ENCODE data around the gene INPP5A. TPM values are rescaled to one million over a fixed set of nuclear protein-coding genes. Genes with fewer than 3 reads are reported as not detected.

INPP5A gene
- total RNA-seq, 4 donors from 2014 or later, result 31.2 to 51.8 (median 41.5) TPM

DNA sequence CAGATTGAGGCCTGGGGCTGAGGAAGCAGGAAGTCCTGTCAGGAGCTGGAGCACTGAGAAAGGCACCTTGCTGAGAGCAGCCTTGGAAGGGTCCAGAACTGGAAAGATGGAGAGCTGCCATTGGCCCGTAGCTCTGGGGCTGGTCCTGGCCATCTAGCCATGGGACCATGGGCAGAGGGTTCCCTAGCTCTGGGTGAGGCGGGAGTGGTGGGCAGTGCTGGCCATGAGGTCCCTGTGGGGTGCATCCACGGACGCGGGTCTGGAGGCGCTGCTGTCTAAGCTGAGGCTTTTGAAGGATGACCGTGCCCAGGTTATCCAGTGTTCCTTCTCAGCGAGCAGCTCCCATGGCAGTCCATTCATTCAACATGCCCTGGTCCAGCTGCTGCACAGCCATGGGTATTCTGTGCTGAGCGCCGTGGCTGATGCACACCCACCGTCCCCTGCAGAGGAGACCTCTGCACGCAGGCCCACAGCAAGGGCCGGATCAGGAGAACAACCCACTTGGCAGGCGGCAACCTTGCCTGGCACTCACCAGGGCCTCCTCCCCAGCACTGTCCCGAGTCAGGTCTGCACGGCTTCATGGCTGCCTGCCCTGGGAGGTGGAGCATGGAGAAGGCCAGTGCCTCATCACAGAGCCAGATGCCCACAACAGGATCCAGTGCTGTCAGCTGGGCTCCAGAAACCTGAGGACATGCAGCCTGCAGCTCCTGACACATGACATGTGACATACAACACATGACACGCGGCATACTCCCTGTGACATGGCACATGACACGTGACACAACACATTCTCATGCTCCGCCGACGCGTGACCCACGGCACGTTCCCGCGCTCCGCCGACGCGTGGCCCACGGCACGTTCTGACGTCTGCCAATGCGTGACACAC, 121.9 kb downstream of the INPP5A start:
- DNase-seq (ENCODE audit: low spot score in 2 of 2), result no peak
- intact Hi-C loops (cut with DNase I; ENCODE audit: low total_unique reads), result no loop called here
- TF ChIP-seq POLR2A (IDR thresholded peaks at IDR 0.05), result no peak
- TF ChIP-seq, protein P1, sequence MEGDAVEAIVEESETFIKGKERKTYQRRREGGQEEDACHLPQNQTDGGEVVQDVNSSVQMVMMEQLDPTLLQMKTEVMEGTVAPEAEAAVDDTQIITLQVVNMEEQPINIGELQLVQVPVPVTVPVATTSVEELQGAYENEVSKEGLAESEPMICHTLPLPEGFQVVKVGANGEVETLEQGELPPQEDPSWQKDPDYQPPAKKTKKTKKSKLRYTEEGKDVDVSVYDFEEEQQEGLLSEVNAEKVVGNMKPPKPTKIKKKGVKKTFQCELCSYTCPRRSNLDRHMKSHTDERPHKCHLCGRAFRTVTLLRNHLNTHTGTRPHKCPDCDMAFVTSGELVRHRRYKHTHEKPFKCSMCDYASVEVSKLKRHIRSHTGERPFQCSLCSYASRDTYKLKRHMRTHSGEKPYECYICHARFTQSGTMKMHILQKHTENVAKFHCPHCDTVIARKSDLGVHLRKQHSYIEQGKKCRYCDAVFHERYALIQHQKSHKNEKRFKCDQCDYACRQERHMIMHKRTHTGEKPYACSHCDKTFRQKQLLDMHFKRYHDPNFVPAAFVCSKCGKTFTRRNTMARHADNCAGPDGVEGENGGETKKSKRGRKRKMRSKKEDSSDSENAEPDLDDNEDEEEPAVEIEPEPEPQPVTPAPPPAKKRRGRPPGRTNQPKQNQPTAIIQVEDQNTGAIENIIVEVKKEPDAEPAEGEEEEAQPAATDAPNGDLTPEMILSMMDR (IDR thresholded peaks at IDR 0.05), result no peak
- WGBS, 2 donors, result 92 to 94% methylated on average over 34 to 35 of the region's 35 CpGs
- no peak overlapping the region for H3K4me3 ChIP-seq (ENCODE audit: low read depth, poor library complexity, severe bottlenecking)

DNA sequence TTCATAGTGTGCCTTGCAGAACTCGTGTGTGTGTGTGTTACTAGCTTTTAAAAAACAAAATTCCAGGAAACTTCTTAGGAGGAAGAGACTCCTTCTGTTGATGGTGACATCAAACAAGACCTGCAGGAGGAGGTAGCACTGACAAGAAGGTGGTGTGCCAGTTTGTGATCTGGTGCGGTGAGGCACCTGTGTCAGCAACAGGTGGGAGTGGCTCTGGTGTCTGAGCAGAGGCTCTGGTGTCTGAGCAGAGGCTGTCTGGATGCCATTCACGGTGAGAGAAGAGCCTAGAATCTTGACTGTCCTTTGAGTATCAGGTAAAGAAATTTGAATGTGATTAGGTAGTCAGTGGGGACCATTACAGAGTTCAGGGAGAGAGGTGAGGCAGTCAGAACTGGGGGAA, 122.8 kb downstream of the INPP5A start:
- no peak for DNase-seq (ENCODE audit: low spot score in 2 of 2)
- 86 to 93% methylated on average over 3 of the region's 3 CpGs for WGBS, 2 donors
- intact Hi-C loops (cut with DNase I; ENCODE audit: low total_unique reads), result no loop called here
- no peak overlapping the region for H3K4me3 ChIP-seq (ENCODE audit: low read depth, poor library complexity, severe bottlenecking)
- TF ChIP-seq, protein P1 (IDR thresholded peaks at IDR 0.05), result no peak
- TF ChIP-seq POLR2A (IDR thresholded peaks at IDR 0.05), result no peak

DNA sequence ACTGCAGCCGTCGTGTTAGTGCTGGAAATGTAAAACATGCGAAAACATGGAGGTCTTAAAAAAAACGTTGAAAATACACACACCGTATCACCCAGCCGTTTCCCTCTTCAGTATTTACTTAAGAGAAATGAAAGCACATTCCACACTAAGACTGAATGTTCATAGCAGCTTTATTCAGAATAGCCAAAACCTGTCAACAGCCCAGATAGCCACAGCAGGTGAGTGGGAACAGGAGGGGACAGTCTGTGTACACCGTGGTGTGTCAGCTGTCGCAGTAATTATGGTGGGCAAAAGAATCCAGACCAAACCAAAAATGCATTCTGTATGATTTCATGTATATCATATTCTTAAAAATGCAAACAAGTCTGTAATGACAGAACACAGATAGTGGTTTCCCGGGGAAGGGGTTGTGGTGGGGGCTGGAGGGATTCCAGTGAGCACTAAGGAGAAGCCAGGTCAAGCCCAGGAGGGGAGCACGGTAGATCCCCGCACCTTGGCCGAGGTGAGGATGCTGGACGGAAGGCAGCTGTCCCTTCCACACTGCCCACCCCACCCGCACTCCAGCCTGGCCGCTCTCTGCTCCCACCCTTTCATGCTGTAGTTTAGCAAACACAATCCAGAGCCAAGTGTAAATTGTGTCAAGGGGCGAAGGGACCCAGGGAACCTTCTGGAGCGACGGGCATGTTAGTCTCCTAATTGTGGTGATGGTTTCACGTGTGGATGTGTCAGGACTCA, 124.8 kb downstream of the INPP5A start:
- TF ChIP-seq, protein P1 (IDR thresholded peaks at IDR 0.05), result no peak
- no peak for TF ChIP-seq POLR2A (IDR thresholded peaks at IDR 0.05)
- 94 to 96% methylated on average over 19 of the region's 19 CpGs for WGBS, 2 donors
- no peak for DNase-seq (ENCODE audit: low spot score in 2 of 2)
- intact Hi-C loops (cut with DNase I; ENCODE audit: low total_unique reads), result no loop called here
- H3K4me3 ChIP-seq (ENCODE audit: low read depth, poor library complexity, severe bottlenecking), result no peak overlapping the region

DNA sequence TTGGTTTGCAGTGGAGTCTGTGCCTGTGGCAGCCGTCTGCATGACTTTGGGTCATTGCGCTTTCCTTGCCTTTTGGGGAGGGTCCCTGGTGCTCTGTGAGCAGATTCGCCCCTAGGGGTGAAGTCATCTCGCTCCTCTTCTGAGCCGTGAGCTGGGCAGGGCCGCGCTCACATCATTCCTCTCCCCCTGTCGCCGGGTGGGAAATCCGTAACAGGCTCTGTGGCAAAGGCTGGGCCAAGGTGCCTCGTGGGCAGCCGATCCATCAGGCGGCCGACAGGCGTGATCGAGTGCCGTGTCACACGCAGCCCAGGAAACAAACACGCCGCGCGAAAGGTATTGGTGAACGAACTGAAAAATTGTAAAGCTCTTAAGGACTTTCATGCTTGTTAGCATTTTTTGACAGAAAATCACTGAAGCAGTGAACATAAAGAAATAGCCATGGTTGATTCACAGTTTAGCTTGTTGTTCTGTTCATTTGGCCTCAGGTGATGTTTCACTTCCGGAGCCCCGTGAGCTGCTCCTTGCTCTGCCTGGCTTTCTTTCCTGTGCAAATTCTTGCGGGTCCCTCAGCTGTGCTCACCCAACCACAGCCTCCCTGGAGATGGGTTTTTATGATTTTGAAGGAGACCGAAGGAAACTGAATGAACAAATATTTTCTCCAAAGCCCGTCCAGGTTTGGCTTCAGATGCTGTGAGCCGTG, 126.2 kb downstream of the INPP5A start:
- TF ChIP-seq, protein P1 (IDR thresholded peaks at IDR 0.05), result no peak
- no peak for TF ChIP-seq POLR2A (IDR thresholded peaks at IDR 0.05)
- no peak overlapping the region for H3K4me3 ChIP-seq (ENCODE audit: low read depth, poor library complexity, severe bottlenecking)
- WGBS, 2 donors, result 88 to 89% methylated on average over 29 of the region's 29 CpGs
- no peak for DNase-seq (ENCODE audit: low spot score in 2 of 2)
- intact Hi-C loops (cut with DNase I; ENCODE audit: low total_unique reads), result no loop called here

DNA sequence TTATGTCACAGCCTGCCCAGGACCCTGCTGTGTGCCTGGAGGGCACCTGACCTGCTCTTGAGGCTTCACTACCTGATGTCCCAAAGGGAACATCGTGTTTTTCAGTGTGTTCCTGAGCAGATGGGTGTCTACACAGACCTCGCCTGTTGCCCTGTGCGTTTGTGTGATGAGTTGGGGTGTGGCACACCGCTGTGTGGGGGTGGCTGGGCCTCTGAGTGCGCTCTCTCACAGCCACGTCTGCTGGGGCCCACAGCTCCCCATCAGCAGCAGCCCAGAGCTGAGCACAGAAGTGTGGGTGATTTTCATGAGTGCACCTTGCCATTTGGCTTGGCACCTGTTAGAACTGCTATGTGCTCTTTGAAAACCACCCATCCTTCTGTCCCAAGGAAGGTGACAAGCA, 126.8 kb downstream of the INPP5A start:
- no peak overlapping the region for H3K4me3 ChIP-seq (ENCODE audit: low read depth, poor library complexity, severe bottlenecking)
- 76 to 80% methylated on average over 1 to 6 of the region's 6 CpGs for WGBS, 2 donors
- DNase-seq (ENCODE audit: low spot score in 2 of 2), result no peak
- TF ChIP-seq POLR2A (IDR thresholded peaks at IDR 0.05), result no peak
- TF ChIP-seq, protein P1 (IDR thresholded peaks at IDR 0.05), result no peak
- intact Hi-C loops (cut with DNase I; ENCODE audit: low total_unique reads), result no loop called here

All from lower leg skin (tissue), 4 donors.